Adrenal gland (tissue), 12 donors: ENCODE results near the gene RTEL1. TPM values are rescaled to one million over a fixed set of nuclear protein-coding genes. Genes with fewer than 3 reads are reported as not detected.

Experiments
- DNase-seq, 7 donors: peaks; one replicate each; pipeline ENCODE4 v3.0.0-alpha.2; 2019 to 2020
- H3K27ac ChIP-seq, 5 donors: fragments of 200-600 bp; sonication (generic) in 4 of 5; 1 replicate in 3 of 5; 2 replicates in 2 of 5; pipeline versions ENCODE4 v1.5.1 to v1.8.0; 2016 to 2020; ENCODE audit warnings: mild to moderate bottlenecking in 1 of 5
- H3K27me3 ChIP-seq: fragments of 200-600 bp; 2 replicates; pipeline ENCODE4 v1.8.0; 2021
- H3K36me3 ChIP-seq, 2 donors: fragments of 200-600 bp; replicated peaks in 1 of 2; 1 replicate in 1 of 2; 2 replicates in 1 of 2; pipeline versions ENCODE4 v1.5.1 to v1.8.0; 2018 to 2022
- H3K4me1 ChIP-seq, 2 donors: fragments of 200-600 bp; replicated peaks in 1 of 2; 1 replicate in 1 of 2; 2 replicates in 1 of 2; pipeline versions ENCODE4 v1.5.1 to v1.8.0; 2018 to 2021
- H3K4me3 ChIP-seq, 4 donors: fragments of 200-600 bp; sonication (generic) in 3 of 4; one replicate each; pipeline ENCODE4 v1.5.1; 2016 to 2018
- H3K9me3 ChIP-seq, 3 donors: fragments of 200-600 bp; sonication (generic) in 1 of 3; replicated peaks in 1 of 3; 1 replicate in 2 of 3; 2 replicates in 1 of 3; pipeline versions ENCODE4 v1.5.1 to v1.8.0; 2016 to 2021
- CTCF ChIP-seq, 6 experiments: fragments of 450-650 bp in 4 of 6; fragments of 200-600 bp in 2 of 6; sonication (generic) in 1 of 6; IDR thresholded peaks; 1 replicate in 5 of 6; 2 replicates in 1 of 6; pipeline versions ENCODE4 v1.5.1 to v1.8.0; 2016 to 2021; ENCODE audit warnings: antibody characterized with exemption in 6 of 6, mild to moderate bottlenecking in 2 of 6, moderate library complexity in 1 of 6
- POLR2A ChIP-seq, 2 donors: fragments of 450-650 bp; IDR thresholded peaks; one replicate each; pipeline ENCODE4 v1.6.1; 2017; ENCODE audit warnings: antibody characterized with exemption in 2 of 2, mild to moderate bottlenecking in 2 of 2, moderate library complexity in 1 of 2
- WGBS, 4 donors: extraction: QIAGEN DNeasy Blood & Tissue Kit in 2 of 4; methylation state at CpG; one replicate each; pipeline versions ENCODE4 v1.1.5 to v1.1.7; 2013 to 2017; 5-methylcytosine and 5-hydroxymethylcytosine counted together
- intact Hi-C, 2 donors: fragments of 100-400 bp; cut with DNase I; formaldehyde crosslinking; loops; one replicate each; pipeline versions ENCODE4 v1.14.1 to v1.15.0; 2022 to 2023
- polyA plus RNA-seq, 3 donors: library from polyadenylated mRNA; stranded (reverse); fragments of 200-250 nt in 2 of 3; fragments of 350-450 nt in 1 of 3; fragmentation: Illumina TruSeq in 1 of 3; extraction: RNeasy Lipid Tissue Mini Kit (QIAGEN cat#74804) in 1 of 3; gene quantifications; one replicate each; pipeline ENCODE4 v1.2.3, GENCODE V29; 2013 to 2014
- total RNA-seq, 9 donors: library from RNA; depleted of rRNA in 4 of 9; stranded (reverse); fragments of >200 nt in 4 of 9; fragments of 120-200 nt in 1 of 9; fragmentation: NEBNext Ultra II Directional in 1 of 9; extraction: Animal tissue kit (Norgen Biotek cat#: 25700) in 1 of 9; gene quantifications; one replicate each; pipeline versions ENCODE4 v1.1.0 to v1.2.4, GENCODE V29; 2013 to 2023
- donor health status: healthy with polysubstance abuse.
- donor health status: Bipolar disorder and iron deficiency.
- donor health status: DM: yes; HTN: yes; CAD: no.
- donor health status: DM: no; HTN: no; CAD: no.
- donor health status: DM: no; HTN: no; CAD: no.
- donor health status: DM: yes; HTN: yes; CAD: no.

Gene RTEL1
- total and polyA plus RNA-seq, 12 donors, result 9.4 to 110 (median 32.1) TPM

- intact Hi-C loops, result no loop called here
- Histone ChIP-seq H3K27me3 (no peaks in the 10 kb centered on the region), H3K9me3 (no peaks in the 10 kb centered on the region), H3K36me3 (peaks cover 0 to 8% of the 10 kb centered on the region in 2 donors), H3K4me1 (peaks cover 6 to 26% of the 10 kb centered on the region in 2 donors), H3K27ac (no peak overlapping the region), H3K4me3 (no peak overlapping the region)
- TF ChIP-seq CTCF (IDR thresholded peaks at IDR 0.05) (no peak), POLR2A (IDR thresholded peaks at IDR 0.05) (no peak)
- WGBS, 4 donors, result 86 to 91% (median 88%) methylated on average over 10 to 21 of the region's 21 CpGs
- DNase-seq, result peak in 2 of 7 donors; percentile 8 to 18
These were observed 33.8 kb downstream of the RTEL1 start for GRCh38 chr20:63691711-63692435.

- H3K4me3 ChIP-seq, result no peak overlapping the region
- TF ChIP-seq POLR2A (IDR thresholded peaks at IDR 0.05) (no peak), CTCF (IDR thresholded peaks at IDR 0.05) (no peak)
- WGBS, 4 donors, result 74 to 84% (median 75%) methylated on average over 10 to 20 of the region's 20 CpGs; no CpG with 5 or more reads in 1 of the 4 donors
- peak in 4 of 7 donors; percentile 16 to 39 (median 28) for DNase-seq
- H3K36me3 ChIP-seq, result peaks cover 0 to 8% of the 10 kb centered on the region in 2 donors
- intact Hi-C loops, result no loop called here
- H3K27ac ChIP-seq, result no peak overlapping the region
- no peaks in the 10 kb centered on the region for H3K9me3 ChIP-seq
- no peaks in the 10 kb centered on the region for H3K27me3 ChIP-seq
- peaks cover 13 to 28% of the 10 kb centered on the region in 2 donors for H3K4me1 ChIP-seq
These were observed 34.4 kb downstream of the RTEL1 start for GRCh38 chr20:63692436-63693082.

- Histone ChIP-seq H3K4me1 (peaks cover 14 to 28% of the 10 kb centered on the region in 2 donors), H3K9me3 (no peaks in the 10 kb centered on the region), H3K4me3 (no peak overlapping the region), H3K27me3 (no peaks in the 10 kb centered on the region), H3K27ac (no peak overlapping the region), H3K36me3 (peaks cover 0 to 8% of the 10 kb centered on the region in 2 donors)
- 90 to 93% (median 92%) methylated on average over 2 to 10 of the region's 10 CpGs; no CpG with 5 or more reads in 1 of the 4 donors for WGBS, 4 donors
- peak in 1 of 7 donors; percentile 19 for DNase-seq
- TF ChIP-seq POLR2A (IDR thresholded peaks at IDR 0.05) (no peak), CTCF (IDR thresholded peaks at IDR 0.05) (no peak)
- intact Hi-C loops, result no loop called here
These were observed 35.1 kb downstream of the RTEL1 start for GRCh38 chr20:63693083-63693732.
